ENCODE results near the gene NRL.

DNA sequence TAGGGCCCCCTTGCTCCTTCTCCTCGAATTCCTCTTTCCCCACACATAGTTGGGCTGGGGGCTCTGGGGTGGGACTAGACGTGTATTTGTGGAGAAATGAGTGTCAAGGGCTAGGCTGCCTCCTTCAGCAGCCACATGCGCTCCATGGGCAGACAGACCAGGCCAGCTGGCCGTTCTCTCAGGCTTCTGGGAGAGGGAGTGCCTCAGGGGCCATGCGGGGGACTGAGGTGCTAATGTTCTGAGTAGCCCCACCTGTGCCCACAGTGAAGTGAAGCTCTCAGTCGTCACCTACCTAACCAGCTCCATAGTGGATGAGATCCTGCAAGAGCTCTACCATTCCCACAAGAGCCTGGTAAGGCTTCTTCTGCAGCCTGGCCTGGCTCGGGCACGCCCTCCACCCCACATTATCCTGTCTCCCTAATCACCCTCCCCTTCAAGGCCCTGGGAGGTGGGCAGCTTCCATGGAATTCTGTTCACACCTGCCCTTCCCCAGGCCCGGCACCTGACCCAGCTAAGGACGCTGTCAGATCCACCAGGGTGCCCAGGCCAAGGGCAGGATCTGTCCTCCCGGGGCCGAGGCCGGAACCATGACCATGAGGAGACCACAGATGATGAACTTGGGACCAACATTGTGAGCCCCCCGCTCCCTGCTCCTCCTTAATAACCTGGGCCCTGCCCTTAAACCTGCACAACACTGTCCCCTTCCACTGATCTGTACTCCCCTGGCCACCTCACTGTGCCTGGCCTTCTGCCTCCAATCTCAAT, 52.4 kb downstream of the NRL start:
- TF ChIP-seq, protein P1, sequence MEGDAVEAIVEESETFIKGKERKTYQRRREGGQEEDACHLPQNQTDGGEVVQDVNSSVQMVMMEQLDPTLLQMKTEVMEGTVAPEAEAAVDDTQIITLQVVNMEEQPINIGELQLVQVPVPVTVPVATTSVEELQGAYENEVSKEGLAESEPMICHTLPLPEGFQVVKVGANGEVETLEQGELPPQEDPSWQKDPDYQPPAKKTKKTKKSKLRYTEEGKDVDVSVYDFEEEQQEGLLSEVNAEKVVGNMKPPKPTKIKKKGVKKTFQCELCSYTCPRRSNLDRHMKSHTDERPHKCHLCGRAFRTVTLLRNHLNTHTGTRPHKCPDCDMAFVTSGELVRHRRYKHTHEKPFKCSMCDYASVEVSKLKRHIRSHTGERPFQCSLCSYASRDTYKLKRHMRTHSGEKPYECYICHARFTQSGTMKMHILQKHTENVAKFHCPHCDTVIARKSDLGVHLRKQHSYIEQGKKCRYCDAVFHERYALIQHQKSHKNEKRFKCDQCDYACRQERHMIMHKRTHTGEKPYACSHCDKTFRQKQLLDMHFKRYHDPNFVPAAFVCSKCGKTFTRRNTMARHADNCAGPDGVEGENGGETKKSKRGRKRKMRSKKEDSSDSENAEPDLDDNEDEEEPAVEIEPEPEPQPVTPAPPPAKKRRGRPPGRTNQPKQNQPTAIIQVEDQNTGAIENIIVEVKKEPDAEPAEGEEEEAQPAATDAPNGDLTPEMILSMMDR (IDR thresholded peaks at IDR 0.05) = no peak
- no peak for TF ChIP-seq RFX5 (IDR thresholded peaks at IDR 0.05)
- TF ChIP-seq, protein P2, sequence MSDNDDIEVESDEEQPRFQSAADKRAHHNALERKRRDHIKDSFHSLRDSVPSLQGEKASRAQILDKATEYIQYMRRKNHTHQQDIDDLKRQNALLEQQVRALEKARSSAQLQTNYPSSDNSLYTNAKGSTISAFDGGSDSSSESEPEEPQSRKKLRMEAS (IDR thresholded peaks at IDR 0.05) = no peak
- no peak for TF ChIP-seq ZSCAN20 (CRISPR knock-in tag; IDR thresholded peaks at IDR 0.05)
- TF ChIP-seq POLR2A (IDR thresholded peaks at IDR 0.05; ENCODE audit: low read length) = no peak
- no peak for TF ChIP-seq RARB (CRISPR knock-in tag; IDR thresholded peaks at IDR 0.05)
- no peak for TF ChIP-seq SMC3 (IDR thresholded peaks at IDR 0.05)
- no peak for TF ChIP-seq CHD2 (IDR thresholded peaks at IDR 0.05; ENCODE audit: low read length, partially characterized antibody)
- no peak for TF ChIP-seq NR3C1 (IDR thresholded peaks at IDR 0.05)
- no peak for TF ChIP-seq KDM1A (IDR thresholded peaks at IDR 0.05; ENCODE audit: low read depth)
